Measurements from ENCODE around the gene KIF5C.

DNA sequence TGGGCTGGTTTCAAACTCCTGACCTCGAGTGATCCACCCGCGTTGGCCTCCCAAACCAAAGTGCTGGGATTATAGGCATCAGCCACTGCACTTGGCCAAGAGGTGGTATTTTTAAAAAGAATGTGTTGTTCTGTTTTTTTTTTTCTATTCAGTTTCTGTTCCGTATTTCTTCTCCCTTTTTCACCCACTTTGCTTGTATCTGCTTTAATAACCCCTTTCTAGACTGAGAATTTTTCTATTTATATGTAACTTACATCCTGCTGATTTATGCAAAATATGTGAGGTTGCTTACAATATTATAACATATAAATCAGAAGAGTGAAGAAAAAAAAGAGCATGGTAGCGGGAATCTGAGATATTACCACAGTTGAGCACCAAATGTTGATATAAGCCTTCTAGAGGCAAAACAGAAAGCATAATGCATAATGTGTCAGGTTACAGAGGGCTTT, 146.3 kb downstream of the KIF5C start:
- TF ChIP-seq, protein P1, sequence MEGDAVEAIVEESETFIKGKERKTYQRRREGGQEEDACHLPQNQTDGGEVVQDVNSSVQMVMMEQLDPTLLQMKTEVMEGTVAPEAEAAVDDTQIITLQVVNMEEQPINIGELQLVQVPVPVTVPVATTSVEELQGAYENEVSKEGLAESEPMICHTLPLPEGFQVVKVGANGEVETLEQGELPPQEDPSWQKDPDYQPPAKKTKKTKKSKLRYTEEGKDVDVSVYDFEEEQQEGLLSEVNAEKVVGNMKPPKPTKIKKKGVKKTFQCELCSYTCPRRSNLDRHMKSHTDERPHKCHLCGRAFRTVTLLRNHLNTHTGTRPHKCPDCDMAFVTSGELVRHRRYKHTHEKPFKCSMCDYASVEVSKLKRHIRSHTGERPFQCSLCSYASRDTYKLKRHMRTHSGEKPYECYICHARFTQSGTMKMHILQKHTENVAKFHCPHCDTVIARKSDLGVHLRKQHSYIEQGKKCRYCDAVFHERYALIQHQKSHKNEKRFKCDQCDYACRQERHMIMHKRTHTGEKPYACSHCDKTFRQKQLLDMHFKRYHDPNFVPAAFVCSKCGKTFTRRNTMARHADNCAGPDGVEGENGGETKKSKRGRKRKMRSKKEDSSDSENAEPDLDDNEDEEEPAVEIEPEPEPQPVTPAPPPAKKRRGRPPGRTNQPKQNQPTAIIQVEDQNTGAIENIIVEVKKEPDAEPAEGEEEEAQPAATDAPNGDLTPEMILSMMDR (IDR thresholded peaks at IDR 0.05 in 4 of 5, conservative IDR thresholded peaks at IDR 0.05 in 1 of 5): no peak
- TF ChIP-seq POLR2A (IDR thresholded peaks at IDR 0.05): no peak

Data from gastrocnemius medialis (tissue), 4 donors.